Mammary epithelial cell (primary cell): ENCODE results near the gene PLCG1.

ENCODE experiments used
- CTCF ChIP-seq, 2 donors: IDR thresholded peaks in 1 of 2; conservative IDR thresholded peaks in 1 of 2; 2 replicates each; pipeline ENCODE4 v1.5.1; 2011 to 2012; ENCODE audit warnings: inconsistent platforms in 2 of 2, low read length in 2 of 2, mild to moderate bottlenecking in 2 of 2, control low read depth in 1 of 2, low read depth in 1 of 2; ENCODE audit not compliant: insufficient read depth in 1 of 2; ENCODE audit errors: extremely low read depth in 1 of 2
- EZH2 ChIP-seq: IDR thresholded peaks from 2 replicates; pipeline ENCODE4 v1.6.1; 2012; ENCODE audit warnings: low read length, inconsistent platforms, borderline replicate concordance

DNA sequence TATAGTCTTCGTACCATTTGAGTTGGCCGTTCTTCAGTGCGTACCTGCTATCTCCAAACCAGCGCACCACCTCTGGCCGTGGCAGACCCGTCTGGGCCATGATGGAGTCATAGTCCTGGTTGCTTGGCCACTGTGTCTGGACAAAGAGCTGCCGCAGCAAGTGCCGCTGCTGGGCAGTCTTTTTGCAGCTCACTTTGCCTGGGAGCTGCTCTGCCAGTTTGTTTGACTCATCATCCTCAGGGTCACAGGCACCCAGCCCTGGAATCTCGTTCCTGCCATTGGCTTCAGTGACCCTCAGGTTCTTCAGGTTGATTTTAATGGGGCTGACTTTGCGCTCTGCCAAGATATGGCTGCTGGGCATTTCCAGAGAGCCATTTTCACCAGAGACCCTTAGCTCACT, 65.1 kb downstream of the PLCG1 start:
- TF ChIP-seq CTCF (conservative IDR thresholded peaks at IDR 0.05 in 1 of 2, IDR thresholded peaks at IDR 0.05 in 1 of 2; ENCODE audit: extremely low read depth in 1 of 2, insufficient read depth in 1 of 2, low read depth in 1 of 2, low read length in 2 of 2), result no peak
- TF ChIP-seq EZH2, result no peak
